Limb (tissue), 2 donors: Measurements from ENCODE around the gene MRPL17.
"Not testable (repeated sequence)": the region's sequence is repeated elsewhere in the genome, so short reads cannot be mapped to it uniquely, and the experiment has no call there.

Experiments
- DNase-seq, 2 donors: peaks; one replicate each; pipeline ENCODE4 v3.0.0-alpha.2; 2016; ENCODE audit errors: extremely low spot score in 2 of 2

Gene MRPL17

GRCh38 chr11:6684068-6684467, 928 bp upstream of the MRPL17 start:
- not testable (repeated sequence) for DNase-seq

- peak in 1 of 2 donors; percentile 29 for DNase-seq
Observed at GRCh38 chr11:6682591-6682935, 577 bp downstream of the MRPL17 start.

GRCh38 chr11:6681949-6682348, 1.2 kb downstream of the MRPL17 start:
- DNase-seq: peak in 1 of 2 donors; percentile 33

- DNase-seq: no peak
Observed at GRCh38 chr11:6681505-6681904, 1.6 kb downstream of the MRPL17 start.

GRCh38 chr11:6677018-6677417, 6.1 kb downstream of the MRPL17 start:
- DNase-seq: no peak

- DNase-seq: no peak
Observed at GRCh38 chr11:6674862-6675261, 8.3 kb downstream of the MRPL17 start.

- DNase-seq: no peak
Observed at GRCh38 chr11:6674219-6674597, 8.9 kb downstream of the MRPL17 start.

GRCh38 chr11:6673523-6674218, 9.5 kb downstream of the MRPL17 start:
- DNase-seq: no peak

- DNase-seq: no peak
Observed at GRCh38 chr11:6671991-6672390, 11.1 kb downstream of the MRPL17 start.

- no peak for DNase-seq
Observed at GRCh38 chr11:6670202-6670830, 12.8 kb downstream of the MRPL17 start.

GRCh38 chr11:6667733-6668374, 15.3 kb downstream of the MRPL17 start:
- DNase-seq: no peak

- no peak for DNase-seq
Observed at GRCh38 chr11:6666302-6667183, 16.6 kb downstream of the MRPL17 start.

GRCh38 chr11:6664551-6664950, 18.6 kb downstream of the MRPL17 start:
- no peak for DNase-seq

GRCh38 chr11:6663794-6664469, 19.2 kb downstream of the MRPL17 start:
- DNase-seq: no peak

- no peak for DNase-seq
Observed at GRCh38 chr11:6660712-6661111, 22.4 kb downstream of the MRPL17 start.

- no peak for DNase-seq
Observed at GRCh38 chr11:6658647-6659046, 24.5 kb downstream of the MRPL17 start.

- no peak for DNase-seq
Observed at GRCh38 chr11:6657346-6657745, 25.8 kb downstream of the MRPL17 start.

GRCh38 chr11:6656936-6657335, 26.2 kb downstream of the MRPL17 start:
- DNase-seq: no peak

- no peak for DNase-seq
Observed at GRCh38 chr11:6656584-6656915, 26.6 kb downstream of the MRPL17 start.

GRCh38 chr11:6655790-6656583, 27.2 kb downstream of the MRPL17 start, which contains the start of gene DCHS1:
DCHS1 (minus strand) TSS chr11:6655809; CDS start chr11:6641613, 14,196 bp downstream.
- peak; percentile 48 to 87 for DNase-seq
